Naive B cell (primary cell): ENCODE results near the gene COL6A2. TPM values are rescaled to one million over a fixed set of nuclear protein-coding genes. Genes with fewer than 3 reads are reported as not detected.
"Not testable (repeated sequence)": the region's sequence is repeated elsewhere in the genome, so short reads cannot be mapped to it uniquely, and the experiment has no call there.

ENCODE experiments used
- ATAC-seq, 2 donors: fragments of 150-1000 bp; cut with Tn5 transposase; 2 replicates each; pipeline ENCODE4 v1.10.0; 2021; ENCODE audit warnings: low read depth in 2 of 2, mild to moderate bottlenecking in 2 of 2, moderate library complexity in 2 of 2
- DNase-seq: peaks from one replicate; pipeline ENCODE4 v3.0.0; 2022
- H3K27ac Mint-ChIP-seq, 6 donors: one replicate each; pipeline ENCODE4 v1.8.0; 2020 to 2022; ENCODE audit warnings: mild to moderate bottlenecking in 6 of 6, mixed read lengths in 6 of 6, moderate library complexity in 5 of 6, inconsistent platforms in 2 of 6
- H3K27me3 Mint-ChIP-seq, 3 donors: one replicate each; pipeline ENCODE4 v1.8.0; 2021 to 2022; ENCODE audit warnings: mixed read lengths in 3 of 3, mild to moderate bottlenecking in 1 of 3
- H3K36me3 Mint-ChIP-seq, 2 donors: one replicate each; pipeline ENCODE4 v1.8.0; 2020 to 2022; ENCODE audit warnings: mixed read lengths in 2 of 2, inconsistent platforms in 1 of 2, mild to moderate bottlenecking in 1 of 2
- H3K4me1 Mint-ChIP-seq, 3 donors: one replicate each; pipeline ENCODE4 v1.8.0; 2020 to 2022; ENCODE audit warnings: mixed read lengths in 3 of 3, inconsistent platforms in 1 of 3, mild to moderate bottlenecking in 1 of 3, moderate library complexity in 1 of 3
- H3K4me3 Mint-ChIP-seq, 8 donors: one replicate each; pipeline ENCODE4 v1.8.0; 2020 to 2022; ENCODE audit warnings: mild to moderate bottlenecking in 8 of 8, mixed read lengths in 8 of 8, moderate library complexity in 8 of 8, inconsistent platforms in 2 of 8
- H3K9me3 Mint-ChIP-seq, 7 donors: one replicate each; pipeline ENCODE4 v1.8.0; 2020 to 2022; ENCODE audit warnings: mixed read lengths in 7 of 7, mild to moderate bottlenecking in 5 of 7, inconsistent platforms in 2 of 7, moderate library complexity in 1 of 7
- polyA plus RNA-seq, 6 donors: library from polyadenylated mRNA; unstranded; fragments of 300-500 nt; fragmentation: Illumina TruSeq; gene quantifications; one replicate each; pipeline ENCODE4 v1.2.3, GENCODE V29; 2021; ENCODE audit warnings: low read depth in 6 of 6

COL6A2 gene
- polyA plus RNA-seq, 6 donors from 2014 or later, result 0.16 to 0.56 (median 0.17) TPM; not detected in 2

DNA sequence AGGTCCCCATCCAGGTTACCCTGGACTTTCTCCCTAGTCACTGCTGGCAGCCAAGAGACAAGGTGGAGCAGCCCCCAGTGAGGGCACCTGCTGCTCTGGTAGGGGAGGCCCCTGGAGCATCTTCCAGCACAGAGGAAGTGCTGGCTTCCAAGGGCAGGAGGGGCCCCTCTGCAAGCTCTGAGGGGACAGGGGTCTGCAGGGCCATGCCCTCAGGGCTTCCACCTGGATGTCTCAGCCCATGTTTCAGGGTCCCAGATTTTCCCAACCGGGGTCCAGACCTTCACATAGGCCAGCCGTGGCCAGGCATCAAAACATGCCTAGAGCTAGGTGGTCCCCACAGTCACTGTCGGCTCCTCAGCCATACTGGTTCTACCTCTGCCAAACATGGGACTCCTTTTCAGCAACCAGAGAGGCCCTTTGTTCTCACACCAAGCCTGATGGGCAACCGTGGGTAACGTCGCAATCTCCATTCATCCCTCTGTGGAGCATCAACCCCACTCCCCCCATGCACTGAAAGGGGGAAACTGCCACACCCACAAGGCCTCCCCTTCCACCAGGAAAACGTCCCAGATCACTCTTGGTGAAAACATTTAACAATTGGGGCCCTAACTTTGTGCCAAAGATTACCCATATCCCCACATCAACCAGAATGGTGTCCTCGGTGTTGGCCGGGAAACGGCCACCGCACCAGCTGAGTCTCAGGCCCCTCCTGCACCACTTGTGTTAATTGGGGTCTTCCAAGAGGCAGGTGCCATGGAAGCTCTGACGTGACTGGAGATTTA lies 1.9 kb upstream of the COL6A2 start:
- peaks cover 0 to 4% (median 0%) of the 10 kb centered on the region in 7 donors for H3K9me3 Mint-ChIP-seq
- peak overlapping the region in 1 of 6 donors; percentile 35 for H3K27ac Mint-ChIP-seq
- peaks cover 3 to 4% (median 4%) of the 10 kb centered on the region in 3 donors for H3K4me1 Mint-ChIP-seq
- H3K36me3 Mint-ChIP-seq, result no peaks in the 10 kb centered on the region
- DNase-seq (no peak), ATAC-seq (no peak)
- H3K27me3 Mint-ChIP-seq, result peaks cover 19 to 36% (median 36%) of the 10 kb centered on the region in 3 donors
- peak overlapping the region in 6 of 8 donors; percentile 16 to 65 (median 38) for H3K4me3 Mint-ChIP-seq

DNA sequence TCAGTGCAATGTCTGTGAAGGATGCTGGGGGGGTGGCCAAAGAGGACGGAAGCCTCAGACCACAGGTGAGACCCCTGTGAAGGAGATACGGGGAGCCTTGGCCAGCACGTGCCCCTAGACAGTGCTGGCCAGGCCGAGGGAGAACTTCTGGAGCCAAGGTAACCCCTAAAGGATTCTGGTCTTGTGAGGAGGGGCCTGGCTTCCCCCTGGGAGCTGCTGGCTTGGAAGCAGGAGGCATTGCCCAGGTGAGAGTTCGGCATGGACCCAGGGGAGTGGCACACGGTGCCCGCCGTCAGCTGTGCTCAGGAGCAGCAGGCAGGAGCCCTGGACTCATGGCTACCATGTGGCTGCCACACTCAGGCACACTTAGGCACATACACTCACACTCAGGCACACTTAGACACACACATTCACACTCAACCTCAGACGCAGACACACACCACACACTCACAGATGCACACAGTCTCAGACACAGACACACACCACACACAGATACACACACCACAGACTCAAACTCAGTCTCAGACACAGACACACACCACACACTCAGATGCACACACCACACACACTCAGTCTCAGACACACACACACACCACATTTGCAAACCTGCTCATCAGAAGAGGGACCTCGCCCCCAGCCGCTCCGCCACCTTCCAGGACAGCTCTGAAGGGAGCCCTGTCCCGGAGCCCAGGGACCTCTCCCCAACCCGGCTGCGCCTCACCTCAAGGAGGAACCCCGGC lies 1.1 kb upstream of the COL6A2 start:
- DNase-seq (no peak), ATAC-seq (no peak)
- H3K36me3 Mint-ChIP-seq, result peaks cover 0 to 3% of the 10 kb centered on the region in 2 donors
- H3K4me3 Mint-ChIP-seq, result peak overlapping the region; percentile 9 to 80 (median 56)
- peak overlapping the region in 1 of 6 donors; percentile 35 for H3K27ac Mint-ChIP-seq
- peaks cover 0 to 4% (median 3%) of the 10 kb centered on the region in 3 donors for H3K4me1 Mint-ChIP-seq
- H3K27me3 Mint-ChIP-seq, result peaks cover 26 to 44% (median 43%) of the 10 kb centered on the region in 3 donors
- peaks cover 0 to 6% (median 0%) of the 10 kb centered on the region in 7 donors for H3K9me3 Mint-ChIP-seq

DNA sequence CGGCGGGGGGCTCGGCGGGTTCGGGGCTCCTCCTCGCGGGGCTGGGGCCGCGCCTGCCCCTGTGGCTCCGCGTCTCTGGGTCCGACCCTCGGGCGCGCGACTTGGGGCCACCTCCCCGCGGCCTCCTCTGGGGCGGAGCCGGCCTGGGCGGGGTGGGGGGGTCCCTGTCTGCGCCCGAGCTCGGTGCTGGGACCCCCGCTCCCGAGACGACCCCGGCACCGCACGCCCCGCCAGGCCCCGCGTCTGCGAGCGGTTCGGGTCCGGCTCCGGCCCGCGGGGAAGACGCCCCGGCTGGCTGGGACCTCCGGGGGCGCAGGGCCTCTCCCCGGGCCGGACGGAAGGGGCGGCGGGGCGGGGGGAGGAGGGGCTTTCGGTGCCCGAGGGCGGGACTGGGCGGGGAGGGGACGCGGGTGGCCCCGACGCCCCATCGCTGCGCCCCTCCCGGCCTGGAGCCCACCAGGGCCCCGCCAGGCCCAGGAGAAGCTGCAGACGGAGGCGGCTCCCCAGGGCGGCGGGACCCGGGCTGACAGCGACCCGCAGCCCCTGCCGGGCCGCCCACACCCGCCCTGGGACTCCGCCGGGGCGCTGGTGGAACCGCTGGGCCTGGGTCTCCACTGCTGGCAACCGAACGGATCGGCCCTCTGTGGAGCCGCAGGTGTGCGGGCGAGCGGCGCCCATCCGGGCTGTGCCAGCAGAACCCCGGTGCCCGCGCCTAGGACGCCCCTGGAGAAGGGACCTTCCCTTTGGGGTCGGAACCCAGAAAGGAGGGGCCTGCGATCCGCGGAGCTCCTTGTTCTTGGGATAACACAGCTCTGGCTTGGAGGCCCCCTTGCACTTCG lies 610 bp downstream of the COL6A2 start:
- Mint-ChIP-seq H3K4me3 (peak overlapping the region in 7 of 8 donors; percentile 50 to 69 (median 59)), H3K36me3 (peaks cover 0 to 20% of the 10 kb centered on the region in 2 donors), H3K4me1 (peaks cover 0 to 4% (median 3%) of the 10 kb centered on the region in 3 donors), H3K27me3 (peaks cover 42 to 62% (median 61%) of the 10 kb centered on the region in 3 donors), H3K9me3 (peaks cover 4 to 21% (median 13%) of the 10 kb centered on the region in 7 donors), H3K27ac (peak overlapping the region in 1 of 6 donors; percentile 42)
- ATAC-seq (peak in 1 of 2 donors; percentile 13), DNase-seq (no peak)

DNA sequence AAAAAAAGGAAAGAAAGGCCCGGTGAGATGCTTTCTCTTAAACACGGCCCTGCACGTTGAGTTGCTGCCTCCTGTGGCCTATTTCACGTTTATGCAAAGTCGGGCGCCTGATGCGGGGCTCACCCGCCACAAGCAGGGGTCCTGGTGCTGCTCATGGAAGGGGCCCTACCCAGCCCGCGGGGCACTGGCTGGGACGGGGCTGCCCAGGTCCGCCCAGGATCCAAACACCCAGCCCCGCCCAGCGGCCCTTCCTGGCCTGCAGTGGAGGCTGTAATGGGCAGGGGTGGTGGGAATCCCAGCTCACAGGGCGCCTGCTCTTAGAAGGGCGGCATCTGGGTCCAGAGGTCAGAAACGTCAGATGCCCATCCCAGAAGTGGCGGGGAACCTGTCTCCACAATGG lies 1.6 kb downstream of the COL6A2 start:
- H3K36me3 Mint-ChIP-seq, result peaks cover 8 to 30% of the 10 kb centered on the region in 2 donors
- H3K27ac Mint-ChIP-seq, result no peak overlapping the region
- DNase-seq, result no peak

DNA sequence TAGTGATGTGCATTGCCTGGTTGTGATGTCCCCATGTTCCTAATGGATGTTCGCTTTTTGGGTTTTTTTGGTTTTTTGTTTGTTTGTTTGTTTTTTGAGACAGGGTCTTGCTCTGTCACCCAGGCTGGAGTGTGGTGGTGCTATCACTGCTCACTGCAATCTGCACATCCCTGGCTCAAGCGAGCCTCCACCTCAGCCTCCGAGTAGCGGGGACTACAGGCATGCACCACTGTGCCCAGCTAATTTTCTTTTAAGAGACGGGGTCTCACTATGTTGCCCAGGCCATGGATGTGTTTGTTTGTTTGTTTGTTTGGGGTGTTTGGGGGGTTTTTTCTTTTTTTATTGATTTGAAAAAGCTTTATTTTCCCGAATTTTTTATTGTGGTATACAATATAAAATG lies 2.1 kb downstream of the COL6A2 start:
- H3K4me1 Mint-ChIP-seq, result peaks cover 0 to 4% (median 3%) of the 10 kb centered on the region in 3 donors
- H3K9me3 Mint-ChIP-seq, result peaks cover 4 to 35% (median 25%) of the 10 kb centered on the region in 7 donors
- DNase-seq, result no peak
- peaks cover 9 to 33% of the 10 kb centered on the region in 2 donors for H3K36me3 Mint-ChIP-seq
- no peak for ATAC-seq
- peaks cover 45 to 74% (median 74%) of the 10 kb centered on the region in 3 donors for H3K27me3 Mint-ChIP-seq
- no peak overlapping the region for H3K27ac Mint-ChIP-seq
- H3K4me3 Mint-ChIP-seq, result peak overlapping the region in 5 of 8 donors; percentile 28 to 69 (median 56)

More for the DNA sequence above, 1.6 kb downstream of the COL6A2 start:
- H3K4me3 Mint-ChIP-seq, result peak overlapping the region in 3 of 8 donors; percentile 56 to 69 (median 58)
- ATAC-seq, result no peak
- peaks cover 45 to 71% (median 70%) of the 10 kb centered on the region in 3 donors for H3K27me3 Mint-ChIP-seq
- peaks cover 4 to 30% (median 23%) of the 10 kb centered on the region in 7 donors for H3K9me3 Mint-ChIP-seq
- H3K4me1 Mint-ChIP-seq, result peaks cover 0 to 4% (median 3%) of the 10 kb centered on the region in 3 donors

DNA sequence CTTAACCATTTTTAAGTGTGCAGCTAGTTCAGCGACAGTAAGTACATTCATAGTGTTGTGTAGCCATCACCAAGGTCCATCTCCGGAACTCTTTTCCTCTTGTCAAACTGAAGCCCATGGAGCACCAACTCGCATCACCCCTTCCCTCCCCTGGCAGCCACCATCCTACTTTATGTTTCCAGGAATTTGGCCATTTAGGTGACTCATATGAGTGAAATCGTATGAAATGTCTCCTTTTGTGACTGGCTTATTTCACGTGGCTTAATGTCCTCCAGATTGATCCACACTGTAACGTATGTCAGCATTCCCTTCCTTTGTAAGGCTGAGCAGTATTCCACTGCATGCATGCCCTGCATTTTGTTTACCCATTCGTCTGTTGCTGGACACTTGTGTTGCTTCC lies 2.5 kb downstream of the COL6A2 start:
- peaks cover 45 to 72% (median 70%) of the 10 kb centered on the region in 3 donors for H3K27me3 Mint-ChIP-seq
- H3K4me3 Mint-ChIP-seq, result peak overlapping the region in 5 of 8 donors; percentile 12 to 69 (median 22)
- ATAC-seq (no peak), DNase-seq (no peak)
- peaks cover 0 to 4% (median 3%) of the 10 kb centered on the region in 3 donors for H3K4me1 Mint-ChIP-seq
- H3K9me3 Mint-ChIP-seq, result peaks cover 4 to 37% (median 26%) of the 10 kb centered on the region in 7 donors
- H3K36me3 Mint-ChIP-seq, result peaks cover 9 to 33% of the 10 kb centered on the region in 2 donors
- H3K27ac Mint-ChIP-seq, result no peak overlapping the region

DNA sequence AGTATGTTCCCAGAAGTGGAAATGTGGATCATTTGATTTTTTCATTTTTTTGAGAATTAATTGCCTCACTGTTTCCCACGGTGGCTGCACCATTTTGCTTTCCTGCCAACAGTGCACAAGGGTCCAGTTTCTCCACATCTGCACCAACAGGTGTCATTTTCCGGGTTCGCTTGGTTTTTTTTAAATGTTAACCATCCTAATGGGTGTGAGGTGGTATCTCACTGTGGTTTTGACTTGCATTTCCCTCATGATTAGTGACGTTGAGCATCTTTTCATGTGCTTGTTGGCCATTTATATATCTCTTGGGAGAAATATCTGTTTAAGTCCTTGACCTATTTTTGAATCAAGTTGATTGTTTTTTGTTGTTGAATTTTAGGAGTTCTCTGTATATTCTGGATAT lies 3.0 kb downstream of the COL6A2 start:
- peaks cover 0 to 4% (median 3%) of the 10 kb centered on the region in 3 donors for H3K4me1 Mint-ChIP-seq
- peaks cover 50 to 72% (median 70%) of the 10 kb centered on the region in 3 donors for H3K27me3 Mint-ChIP-seq
- peaks cover 4 to 42% (median 29%) of the 10 kb centered on the region in 7 donors for H3K9me3 Mint-ChIP-seq
- peak overlapping the region in 3 of 8 donors; percentile 16 to 30 (median 26) for H3K4me3 Mint-ChIP-seq
- DNase-seq, result no peak
- H3K36me3 Mint-ChIP-seq, result peaks cover 9 to 33% of the 10 kb centered on the region in 2 donors
- H3K27ac Mint-ChIP-seq, result no peak overlapping the region
- ATAC-seq, result no peak

DNA sequence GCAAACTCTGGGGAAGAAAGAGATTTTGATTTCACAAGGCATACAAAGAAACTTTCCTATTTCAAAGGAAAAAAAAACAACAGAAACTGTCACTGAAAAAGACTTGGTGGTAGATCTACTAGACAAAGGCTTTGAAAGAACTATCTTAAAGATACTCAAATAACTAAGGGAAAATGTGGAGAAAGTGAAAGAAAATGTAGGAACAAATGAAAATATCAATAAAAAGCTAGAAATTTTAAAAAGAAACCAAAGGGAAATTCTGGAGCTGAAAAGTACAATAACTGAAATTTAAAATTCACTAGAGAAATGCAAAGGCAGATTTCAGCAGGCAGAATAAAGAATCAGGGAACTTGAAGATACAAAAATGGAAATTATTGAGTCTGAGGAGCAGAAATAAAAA lies 6.2 kb downstream of the COL6A2 start:
- H3K9me3 Mint-ChIP-seq, result peaks cover 4 to 68% (median 41%) of the 10 kb centered on the region in 7 donors
- H3K4me3 Mint-ChIP-seq, result no peak overlapping the region
- peaks cover 46 to 69% (median 65%) of the 10 kb centered on the region in 3 donors for H3K27me3 Mint-ChIP-seq
- DNase-seq (no peak), ATAC-seq (no peak)
- H3K4me1 Mint-ChIP-seq, result peaks cover 0 to under 1% (median 0%) of the 10 kb centered on the region in 3 donors
- peaks cover 21 to 43% of the 10 kb centered on the region in 2 donors for H3K36me3 Mint-ChIP-seq
- H3K27ac Mint-ChIP-seq, result no peak overlapping the region

DNA sequence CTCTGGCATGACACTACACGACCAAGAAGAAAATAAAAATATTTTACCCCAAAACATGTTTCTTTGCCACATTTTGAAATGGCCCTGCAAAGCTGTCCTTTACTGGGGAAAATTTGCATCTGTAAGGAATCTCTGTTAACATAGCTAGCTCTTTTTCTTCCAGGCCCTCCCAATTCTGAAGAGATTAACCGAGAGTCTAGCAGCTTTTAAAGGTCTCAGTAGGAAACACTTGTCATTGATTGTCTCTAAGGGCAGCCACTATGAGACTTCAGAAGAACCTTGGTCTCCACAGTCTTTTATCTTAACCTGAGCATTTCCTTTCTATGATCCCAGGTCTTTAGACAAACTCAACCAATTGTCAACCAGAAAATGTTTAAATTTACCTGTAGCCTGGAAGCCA lies 9.5 kb downstream of the COL6A2 start:
- H3K4me3 Mint-ChIP-seq, result not testable (repeated sequence)

DNA sequence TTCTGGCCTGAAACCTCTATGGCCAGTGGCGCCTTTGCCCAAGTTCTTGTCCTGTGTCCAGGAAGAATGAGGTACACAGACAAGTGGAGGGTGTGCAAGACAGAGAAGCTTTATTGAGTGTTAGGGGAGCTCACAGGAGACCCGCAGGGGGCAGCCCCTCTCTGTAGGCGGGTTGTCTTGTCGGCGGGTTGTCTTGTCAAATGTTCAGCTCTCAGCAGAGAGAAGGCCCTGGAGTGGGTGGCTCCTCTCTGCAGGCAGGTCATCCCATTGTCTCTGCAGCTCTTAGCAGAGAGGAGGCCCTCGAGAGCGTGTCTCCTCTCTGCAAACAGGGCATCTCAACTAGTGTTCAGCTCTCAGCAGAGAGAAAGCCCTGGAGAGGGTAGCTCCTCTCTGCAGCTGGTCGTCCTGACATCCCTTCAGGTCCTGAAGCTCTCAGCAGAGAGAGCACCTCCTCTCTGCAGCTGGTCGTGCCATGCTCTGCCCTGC lies 11.0 kb downstream of the COL6A2 start:
- H3K27ac Mint-ChIP-seq, result no peak overlapping the region
- DNase-seq (no peak), ATAC-seq (no peak)
- peaks cover 0 to 44% (median 24%) of the 10 kb centered on the region in 7 donors for H3K9me3 Mint-ChIP-seq
- H3K36me3 Mint-ChIP-seq, result peaks cover 18 to 19% of the 10 kb centered on the region in 2 donors
- no peak overlapping the region for H3K4me3 Mint-ChIP-seq
- peaks cover 7 to 26% (median 23%) of the 10 kb centered on the region in 3 donors for H3K27me3 Mint-ChIP-seq
- no peaks in the 10 kb centered on the region for H3K4me1 Mint-ChIP-seq

More for the DNA sequence above, 9.5 kb downstream of the COL6A2 start:
- DNase-seq, ATAC-seq, H3K4me1 Mint-ChIP-seq, H3K27ac Mint-ChIP-seq: not testable (repeated sequence)
- H3K27me3 Mint-ChIP-seq, result peaks cover 22 to 41% (median 38%) of the 10 kb centered on the region in 3 donors
- peaks cover 21 to 34% of the 10 kb centered on the region in 2 donors for H3K36me3 Mint-ChIP-seq
- peaks cover 3 to 59% (median 36%) of the 10 kb centered on the region in 7 donors for H3K9me3 Mint-ChIP-seq

DNA sequence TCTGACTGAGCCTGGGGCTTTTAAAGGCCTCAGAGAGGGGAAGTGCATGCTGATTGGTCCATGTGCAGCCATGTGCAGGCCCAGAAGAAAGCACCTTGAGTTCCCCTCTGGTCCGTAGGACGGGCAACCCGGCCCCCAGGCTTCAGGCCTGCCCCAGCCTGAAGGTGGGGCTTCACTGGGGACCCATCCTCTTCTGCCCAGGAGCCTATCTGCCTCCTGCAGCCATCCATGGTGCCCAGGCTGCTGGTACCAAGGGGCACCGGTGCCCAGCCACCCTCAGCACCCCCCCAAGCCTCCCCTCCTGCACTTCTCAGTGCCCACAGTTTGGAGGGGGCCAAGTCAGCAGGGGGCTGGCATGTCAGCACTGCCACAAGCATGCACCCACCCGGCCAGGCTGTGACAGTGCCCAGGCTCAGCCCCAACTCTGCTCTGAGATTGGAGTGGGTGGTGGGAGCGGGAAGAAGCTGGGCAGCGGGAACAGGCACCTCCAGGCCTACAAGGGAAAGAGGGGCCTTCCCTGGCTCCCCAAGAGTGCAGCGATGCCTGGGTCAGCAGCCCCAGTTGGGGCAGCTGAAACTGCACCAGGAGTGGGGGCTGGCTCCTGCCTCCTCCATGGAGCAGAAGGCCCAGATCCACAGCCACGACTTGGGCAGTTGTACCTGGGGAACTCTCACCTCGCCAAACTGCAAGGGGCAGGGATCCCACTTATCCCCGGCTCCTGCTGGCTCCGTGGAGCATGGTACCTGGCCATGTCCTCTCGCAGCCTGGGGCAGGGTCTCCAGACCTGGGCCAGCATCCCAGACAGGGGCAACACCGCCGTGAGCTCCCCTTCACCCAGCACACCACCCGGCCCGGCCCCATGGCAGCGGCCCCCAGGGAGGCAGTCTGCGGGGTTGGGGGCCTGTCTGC lies 11.7 kb downstream of the COL6A2 start:
- DNase-seq (no peak), ATAC-seq (no peak)
- no peak overlapping the region for H3K27ac Mint-ChIP-seq
- H3K4me3 Mint-ChIP-seq, result no peak overlapping the region
- peaks cover 7 to 19% (median 16%) of the 10 kb centered on the region in 3 donors for H3K27me3 Mint-ChIP-seq
- H3K36me3 Mint-ChIP-seq, result peaks cover 11 to 12% of the 10 kb centered on the region in 2 donors
- no peaks in the 10 kb centered on the region for H3K4me1 Mint-ChIP-seq
- H3K9me3 Mint-ChIP-seq, result peaks cover 0 to 38% (median 17%) of the 10 kb centered on the region in 7 donors
